Glutamatergic neuron (in vitro differentiated cells): Measurements from ENCODE around the gene COX4I1. TPM values are rescaled to one million over a fixed set of nuclear protein-coding genes. Genes with fewer than 3 reads are reported as not detected.

Experiments
- DNase-seq: peaks from one replicate; pipeline ENCODE4 v3.0.0; 2022
- H3K27ac Mint-ChIP-seq: one replicate; pipeline ENCODE4 v1.8.0; 2020; ENCODE audit warnings: mild to moderate bottlenecking, mixed read lengths, inconsistent platforms; ENCODE audit not compliant: unreplicated experiment
- H3K27me3 Mint-ChIP-seq: one replicate; pipeline ENCODE4 v1.8.0; 2020; ENCODE audit warnings: mild to moderate bottlenecking, moderate library complexity, mixed read lengths, inconsistent platforms; ENCODE audit not compliant: unreplicated experiment
- H3K36me3 Mint-ChIP-seq: one replicate; pipeline ENCODE4 v1.8.0; 2020; ENCODE audit warnings: mild to moderate bottlenecking, mixed read lengths, inconsistent platforms; ENCODE audit not compliant: unreplicated experiment
- H3K4me1 Mint-ChIP-seq: one replicate; pipeline ENCODE4 v1.8.0; 2020; ENCODE audit warnings: mild to moderate bottlenecking, low read depth, mixed read lengths, inconsistent platforms; ENCODE audit not compliant: unreplicated experiment
- H3K4me3 Mint-ChIP-seq: one replicate; pipeline ENCODE4 v1.8.0; 2020; ENCODE audit warnings: mild to moderate bottlenecking, mixed read lengths, inconsistent platforms; ENCODE audit not compliant: unreplicated experiment
- H3K9me3 Mint-ChIP-seq: one replicate; pipeline ENCODE4 v1.8.0; 2020; ENCODE audit warnings: mild to moderate bottlenecking, moderate library complexity, mixed read lengths, inconsistent platforms; ENCODE audit not compliant: unreplicated experiment
- total RNA-seq: library from RNA; stranded (reverse); fragmentation: NEBNext Ultra II Directional; extraction: Animal tissue kit (Norgen Biotek cat#: 25700); gene quantifications from one replicate; pipeline ENCODE4 v1.2.1, GENCODE V29; 2021; ENCODE audit not compliant: unreplicated experiment
- TF ChIP-seq, protein P1 (sequence below): fragments of 200-600 bp; sonication (generic); IDR thresholded peaks from one replicate; pipeline ENCODE4 v1.5.0; 2021; ENCODE audit not compliant: partially characterized antibody, unreplicated experiment

COX4I1 gene
- total RNA-seq, 1 donor from 2014 or later: 544 TPM

DNA sequence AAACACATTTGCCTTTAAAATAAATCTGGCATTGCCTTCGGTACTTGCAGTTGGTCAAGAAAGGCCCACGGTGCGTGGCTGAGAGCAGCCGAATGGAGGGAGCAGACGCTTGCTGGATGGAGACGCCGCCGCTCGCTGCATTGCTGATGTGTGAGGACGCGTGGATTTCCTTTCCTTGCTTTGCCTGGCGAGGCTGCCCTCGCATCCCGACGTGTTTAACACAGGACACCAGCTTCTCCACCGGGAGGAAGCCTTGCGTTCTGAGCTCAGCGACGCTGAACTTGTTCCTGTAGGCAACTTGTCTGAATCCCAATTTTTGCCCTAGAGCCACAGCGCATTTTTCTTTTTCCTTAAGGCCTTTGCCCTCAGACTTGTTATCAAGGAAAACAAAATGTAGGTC is 45.8 kb downstream of the COX4I1 start:
- no peak for DNase-seq
- H3K27ac Mint-ChIP-seq: no peak overlapping the region
- peaks cover 2% of the 10 kb centered on the region for H3K9me3 Mint-ChIP-seq
- no peak overlapping the region for H3K4me3 Mint-ChIP-seq
- H3K27me3 Mint-ChIP-seq: no peaks in the 10 kb centered on the region
- TF ChIP-seq, protein P1, sequence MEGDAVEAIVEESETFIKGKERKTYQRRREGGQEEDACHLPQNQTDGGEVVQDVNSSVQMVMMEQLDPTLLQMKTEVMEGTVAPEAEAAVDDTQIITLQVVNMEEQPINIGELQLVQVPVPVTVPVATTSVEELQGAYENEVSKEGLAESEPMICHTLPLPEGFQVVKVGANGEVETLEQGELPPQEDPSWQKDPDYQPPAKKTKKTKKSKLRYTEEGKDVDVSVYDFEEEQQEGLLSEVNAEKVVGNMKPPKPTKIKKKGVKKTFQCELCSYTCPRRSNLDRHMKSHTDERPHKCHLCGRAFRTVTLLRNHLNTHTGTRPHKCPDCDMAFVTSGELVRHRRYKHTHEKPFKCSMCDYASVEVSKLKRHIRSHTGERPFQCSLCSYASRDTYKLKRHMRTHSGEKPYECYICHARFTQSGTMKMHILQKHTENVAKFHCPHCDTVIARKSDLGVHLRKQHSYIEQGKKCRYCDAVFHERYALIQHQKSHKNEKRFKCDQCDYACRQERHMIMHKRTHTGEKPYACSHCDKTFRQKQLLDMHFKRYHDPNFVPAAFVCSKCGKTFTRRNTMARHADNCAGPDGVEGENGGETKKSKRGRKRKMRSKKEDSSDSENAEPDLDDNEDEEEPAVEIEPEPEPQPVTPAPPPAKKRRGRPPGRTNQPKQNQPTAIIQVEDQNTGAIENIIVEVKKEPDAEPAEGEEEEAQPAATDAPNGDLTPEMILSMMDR: no peak
- no peaks in the 10 kb centered on the region for H3K36me3 Mint-ChIP-seq
- no peaks in the 10 kb centered on the region for H3K4me1 Mint-ChIP-seq

GRCh38 chr16:85846461-85846860 is 47.0 kb downstream of the COX4I1 start:
- Mint-ChIP-seq H3K27me3 (peaks cover 2% of the 10 kb centered on the region), H3K4me3 (no peak overlapping the region), H3K36me3 (no peaks in the 10 kb centered on the region), H3K9me3 (peaks cover 2% of the 10 kb centered on the region), H3K4me1 (peaks cover 2% of the 10 kb centered on the region), H3K27ac (no peak overlapping the region)
- DNase-seq: no peak
- TF ChIP-seq, protein P1: no peak

GRCh38 chr16:85847036-85847435 is 47.5 kb downstream of the COX4I1 start:
- DNase-seq: no peak
- Mint-ChIP-seq H3K36me3 (no peaks in the 10 kb centered on the region), H3K4me3 (no peak overlapping the region), H3K27ac (no peak overlapping the region), H3K27me3 (peaks cover 2% of the 10 kb centered on the region), H3K9me3 (peaks cover 2% of the 10 kb centered on the region), H3K4me1 (peaks cover 2% of the 10 kb centered on the region)
- TF ChIP-seq, protein P1: no peak

DNA sequence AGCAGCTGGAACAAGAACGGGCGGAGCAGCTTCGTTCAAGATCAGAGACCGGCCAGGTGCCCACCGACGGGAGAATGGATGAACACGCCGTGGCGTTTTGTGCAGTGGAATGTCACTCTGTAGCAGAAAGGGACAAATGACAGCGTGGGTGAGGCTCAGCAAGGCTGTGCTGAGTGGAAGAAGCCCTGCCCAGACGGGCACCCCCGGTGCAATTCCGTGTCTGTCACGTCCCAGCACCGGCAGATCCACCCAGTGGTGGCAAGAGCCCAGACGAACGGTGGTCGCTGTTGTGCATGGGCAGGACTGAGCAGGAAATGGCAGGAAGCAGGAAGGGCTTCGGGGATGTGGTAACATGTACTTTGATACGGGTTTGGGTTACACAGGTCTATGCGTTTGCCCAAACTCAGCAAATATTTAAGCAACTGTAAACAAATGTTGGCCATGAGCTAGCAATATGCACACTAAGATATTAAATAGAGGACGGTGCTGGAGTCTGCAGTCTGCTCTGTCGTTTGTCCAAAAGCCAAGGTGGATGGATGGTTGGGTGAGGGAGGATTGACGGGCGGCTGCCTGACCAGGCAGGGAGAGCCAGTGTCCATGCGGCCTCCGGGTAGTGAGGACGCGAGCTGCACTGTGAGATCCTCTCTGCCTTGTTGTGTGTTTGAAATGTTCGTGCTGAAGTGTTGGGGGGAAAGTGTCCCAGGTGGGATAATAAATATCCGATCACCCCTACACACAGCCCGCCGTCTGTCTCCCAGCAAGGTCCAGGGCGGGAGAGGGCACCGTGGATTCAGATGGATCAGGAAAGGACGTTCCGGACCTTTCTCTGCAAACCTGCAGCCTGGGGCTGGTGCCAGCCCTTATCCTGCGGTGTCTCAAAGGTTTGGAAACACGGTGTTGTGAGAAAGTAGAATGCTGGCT is 48.4 kb downstream of the COX4I1 start:
- H3K4me3 Mint-ChIP-seq: no peak overlapping the region
- TF ChIP-seq, protein P1: no peak
- peaks cover 2% of the 10 kb centered on the region for H3K27me3 Mint-ChIP-seq
- H3K4me1 Mint-ChIP-seq: peaks cover 2% of the 10 kb centered on the region
- peaks cover 2% of the 10 kb centered on the region for H3K9me3 Mint-ChIP-seq
- H3K27ac Mint-ChIP-seq: no peak overlapping the region
- DNase-seq: no peak
- no peaks in the 10 kb centered on the region for H3K36me3 Mint-ChIP-seq

DNA sequence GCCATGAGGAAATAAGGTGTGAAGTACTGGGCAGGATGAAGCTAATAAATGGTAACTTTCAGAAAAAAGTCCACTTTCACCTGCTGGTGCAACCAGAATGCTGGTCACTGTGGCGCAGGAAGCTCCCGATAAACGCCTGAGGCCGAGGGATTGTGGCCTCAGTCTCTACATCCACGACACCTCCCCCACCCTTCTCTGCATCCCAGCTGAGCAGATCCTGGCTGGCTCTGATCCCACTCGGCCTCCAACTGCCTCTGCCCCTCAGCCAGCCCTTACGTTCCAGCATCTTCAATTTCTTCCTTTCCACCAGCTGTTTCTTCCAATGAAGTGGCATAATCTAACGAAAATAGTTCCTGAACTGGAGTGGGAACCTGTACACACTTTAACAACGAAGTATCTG is 49.5 kb downstream of the COX4I1 start:
- TF ChIP-seq, protein P1: no peak
- Mint-ChIP-seq H3K9me3 (peaks cover 2% of the 10 kb centered on the region), H3K36me3 (no peaks in the 10 kb centered on the region), H3K27ac (no peak overlapping the region), H3K4me1 (peaks cover 2% of the 10 kb centered on the region), H3K4me3 (no peak overlapping the region), H3K27me3 (peaks cover 2% of the 10 kb centered on the region)
- no peak for DNase-seq
